Astrocyte (in vitro differentiated cells and primary cell): ENCODE data around the gene TMIE.

Experiments
- CTCF ChIP-seq: IDR thresholded peaks from 2 replicates; pipeline ENCODE4 v1.5.1; 2011; ENCODE audit warnings: low read depth, mild to moderate bottlenecking, inconsistent platforms, low read length, moderate library complexity; ENCODE audit not compliant: insufficient read depth
- EZH2 ChIP-seq: IDR thresholded peaks from 2 replicates; pipeline ENCODE4 v1.6.1; 2012; ENCODE audit warnings: mild to moderate bottlenecking, low read length, inconsistent platforms; ENCODE audit not compliant: insufficient read depth

GRCh38 chr3:46663591-46664135 is 37.5 kb upstream of the TMIE start:
- TF ChIP-seq CTCF (no peak), EZH2 (no peak)
